Measurements from ENCODE around the gene WASF2. TPM values are rescaled to one million over a fixed set of nuclear protein-coding genes. Genes with fewer than 3 reads are reported as not detected.

WASF2 gene
- total RNA-seq, 1 donor from 2014 or later: 22.1 TPM

GRCh38 chr1:27535386-27535785 is 45.4 kb upstream of the WASF2 start:
- no peak for TF ChIP-seq CTCF (IDR thresholded peaks at IDR 0.05; ENCODE audit: insufficient read depth, low read length, severe bottlenecking)
- DNase-seq (ENCODE audit: low read depth) (peak; percentile 29), FAIRE-seq (no peak)
- no peak overlapping the region for H3K4me3 ChIP-seq (ENCODE audit: low read depth, low read length)
- peaks cover 26% of the 10 kb centered on the region for H3K36me3 ChIP-seq (ENCODE audit: control insufficient read depth, insufficient read depth, low read length)
- H3K27me3 ChIP-seq (ENCODE audit: control insufficient read depth, insufficient read depth, low read length): no peaks in the 10 kb centered on the region

GRCh38 chr1:27531959-27532685 is 42.2 kb upstream of the WASF2 start:
- Histone ChIP-seq H3K27me3 (ENCODE audit: control insufficient read depth, insufficient read depth, low read length) (no peaks in the 10 kb centered on the region), H3K4me3 (ENCODE audit: low read depth, low read length) (no peak overlapping the region), H3K36me3 (ENCODE audit: control insufficient read depth, insufficient read depth, low read length) (peaks cover 24% of the 10 kb centered on the region)
- DNase-seq (ENCODE audit: low read depth): no peak
- no peak for TF ChIP-seq CTCF (IDR thresholded peaks at IDR 0.05; ENCODE audit: insufficient read depth, low read length, severe bottlenecking)
- no peak for FAIRE-seq

DNA sequence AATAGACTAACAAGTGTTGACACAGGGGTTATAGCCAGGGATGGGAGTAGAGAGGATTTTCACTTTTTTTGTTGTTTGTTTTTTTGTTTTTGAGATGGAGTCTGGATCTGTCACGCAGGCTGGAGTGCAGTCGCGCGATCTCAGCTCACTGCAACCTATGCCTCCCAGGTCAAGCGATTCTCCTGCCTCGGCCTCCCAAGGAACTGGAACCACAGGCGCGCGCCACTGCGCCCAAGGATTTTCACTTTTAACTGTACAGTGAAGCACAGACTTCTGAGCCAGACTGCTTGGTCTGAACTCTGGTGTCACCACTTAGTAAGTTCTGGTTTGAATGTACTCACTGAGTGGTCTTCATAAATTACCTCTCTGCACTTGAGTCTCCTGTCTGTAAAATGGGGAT is 40.2 kb upstream of the WASF2 start:
- Histone ChIP-seq H3K4me3 (ENCODE audit: low read depth, low read length) (no peak overlapping the region), H3K36me3 (ENCODE audit: control insufficient read depth, insufficient read depth, low read length) (peaks cover 18% of the 10 kb centered on the region), H3K27me3 (ENCODE audit: control insufficient read depth, insufficient read depth, low read length) (no peaks in the 10 kb centered on the region)
- DNase-seq (ENCODE audit: low read depth) (no peak), FAIRE-seq (no peak)
- TF ChIP-seq CTCF (IDR thresholded peaks at IDR 0.05; ENCODE audit: insufficient read depth, low read length, severe bottlenecking): no peak

- peaks cover 14% of the 10 kb centered on the region for H3K36me3 ChIP-seq (ENCODE audit: control insufficient read depth, insufficient read depth, low read length)
- H3K27me3 ChIP-seq (ENCODE audit: control insufficient read depth, insufficient read depth, low read length): no peaks in the 10 kb centered on the region
- DNase-seq (ENCODE audit: low read depth): no peak
- FAIRE-seq: no peak
- TF ChIP-seq CTCF (IDR thresholded peaks at IDR 0.05; ENCODE audit: insufficient read depth, low read length, severe bottlenecking): no peak
- H3K4me3 ChIP-seq (ENCODE audit: low read depth, low read length): no peak overlapping the region
Measured at GRCh38 chr1:27529704-27530018, 39.7 kb upstream of the WASF2 start.

DNA sequence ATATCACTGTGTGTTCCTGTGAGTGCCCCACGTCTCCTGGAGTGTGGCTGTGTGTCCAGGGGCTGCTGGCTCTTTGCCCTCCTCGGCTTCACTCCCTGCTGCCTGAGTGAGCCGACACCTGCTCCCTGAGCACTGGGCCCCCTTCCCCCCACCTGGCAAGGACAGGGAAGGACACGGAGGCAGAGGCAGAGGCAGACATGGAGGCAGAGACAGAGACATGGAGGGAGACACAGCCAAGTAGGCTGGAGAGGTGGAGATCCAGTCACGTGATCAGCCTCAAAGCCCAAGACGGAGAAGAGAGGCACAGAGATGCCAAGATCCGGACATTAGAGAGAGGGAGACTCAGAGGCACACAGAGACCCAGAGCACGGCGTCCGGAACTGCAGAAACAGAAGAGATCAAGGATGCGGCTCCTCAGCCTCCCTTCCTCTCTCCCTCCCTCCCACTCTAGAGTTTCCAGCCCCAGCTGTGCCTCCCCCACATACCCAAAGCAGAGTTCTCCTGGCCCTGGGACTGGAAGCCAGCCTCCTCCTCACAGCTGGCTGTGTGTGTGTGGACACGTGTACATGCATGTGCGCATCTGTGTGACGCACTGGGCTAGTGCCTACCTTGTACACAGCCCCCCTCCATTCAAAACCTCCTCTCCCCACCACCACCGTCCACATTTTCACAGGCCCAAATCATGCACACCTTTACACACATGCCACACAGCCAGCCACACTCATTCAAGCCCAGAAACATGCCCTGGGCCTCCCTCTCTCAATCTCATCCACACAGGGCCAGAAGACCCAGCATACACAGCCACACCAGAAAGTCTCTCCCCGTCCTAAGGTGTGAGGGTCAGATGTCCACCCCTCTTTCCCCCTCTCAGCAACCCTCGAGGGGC is 39.1 kb upstream of the WASF2 start:
- Histone ChIP-seq H3K27me3 (ENCODE audit: control insufficient read depth, insufficient read depth, low read length) (no peaks in the 10 kb centered on the region), H3K4me3 (ENCODE audit: low read depth, low read length) (peak overlapping the region; percentile 12), H3K36me3 (ENCODE audit: control insufficient read depth, insufficient read depth, low read length) (peaks cover 14% of the 10 kb centered on the region)
- TF ChIP-seq CTCF (IDR thresholded peaks at IDR 0.05; ENCODE audit: insufficient read depth, low read length, severe bottlenecking): no peak
- FAIRE-seq (peak; percentile 32), DNase-seq (ENCODE audit: low read depth) (peak; percentile 65)

Measured in bronchial epithelial cell (primary cell).